Osteoblast (primary cell): ENCODE measurements around the gene P2RX5. TPM values are rescaled to one million over a fixed set of nuclear protein-coding genes. Genes with fewer than 3 reads are reported as not detected.

ENCODE experiments used
- DNase-seq: peaks from one replicate; pipeline ENCODE4 v3.0.0; 2011; ENCODE audit warnings: low spot score, mixed read lengths; ENCODE audit not compliant: insufficient read length; ENCODE audit errors: missing footprints
- H2AFZ ChIP-seq: 2 replicates; pipeline ENCODE4 v1.6.0; 2011; ENCODE audit warnings: mild to moderate bottlenecking, low read length
- H3K27ac ChIP-seq: 2 replicates; pipeline ENCODE4 v1.5.1; 2011; ENCODE audit warnings: mild to moderate bottlenecking, low read depth, low read length, moderate library complexity
- H3K27me3 ChIP-seq: 2 replicates; pipeline ENCODE4 v1.6.0; 2012; ENCODE audit warnings: mild to moderate bottlenecking, control low read depth, inconsistent platforms, low read length, moderate library complexity; ENCODE audit not compliant: insufficient read depth
- H3K36me3 ChIP-seq: 2 replicates; pipeline ENCODE4 v1.5.1; 2011; ENCODE audit warnings: mild to moderate bottlenecking, low read length, control low read depth, moderate library complexity; ENCODE audit not compliant: insufficient read depth
- H3K4me1 ChIP-seq: 2 replicates; pipeline ENCODE4 v1.5.1; 2011; ENCODE audit warnings: mild to moderate bottlenecking, low read length, control low read depth, moderate library complexity; ENCODE audit not compliant: insufficient read depth
- H3K4me2 ChIP-seq: 2 replicates; pipeline ENCODE4 v1.6.0; 2011; ENCODE audit warnings: mild to moderate bottlenecking, low read length; ENCODE audit not compliant: insufficient read depth
- H3K4me3 ChIP-seq: fragments of 200-600 bp; sonication (generic); 3 replicates; pipeline ENCODE4 v1.5.1; 2012; ENCODE audit warnings: mild to moderate bottlenecking, low read length, inconsistent platforms; ENCODE audit not compliant: insufficient read depth
- H3K79me2 ChIP-seq: 2 replicates; pipeline ENCODE4 v1.6.0; 2012; ENCODE audit warnings: mild to moderate bottlenecking, low read length, control low read depth, inconsistent platforms; ENCODE audit not compliant: insufficient read depth
- H3K9me3 ChIP-seq: 2 replicates; pipeline ENCODE4 v1.5.1; 2011; ENCODE audit warnings: low read depth, low read length, control low read depth
- H4K20me1 ChIP-seq: 2 replicates; pipeline ENCODE4 v1.6.0; 2012; ENCODE audit warnings: mild to moderate bottlenecking, low read length, control low read depth; ENCODE audit not compliant: insufficient read depth
- CTCF ChIP-seq: IDR thresholded peaks from 2 replicates; pipeline ENCODE4 v1.5.1; 2011; ENCODE audit warnings: mild to moderate bottlenecking, low read depth, low read length, moderate library complexity; ENCODE audit errors: extremely low read depth
- total RNA-seq: library from RNA; depleted of rRNA; stranded (reverse); fragments of >200 nt; gene quantifications from 2 replicates; pipeline ENCODE4 v1.2.3, GENCODE V29; 2012

P2RX5 gene
- total RNA-seq, 1 donor = 0.36 TPM

GRCh38 chr17:3660311-3660891, 35.6 kb downstream of the P2RX5 start:
- DNase-seq = peak; percentile 62
- H3K4me3 ChIP-seq = no peak overlapping the region
- peaks cover 11% of the 10 kb centered on the region for H3K4me1 ChIP-seq
- no peak overlapping the region for H3K4me2 ChIP-seq
- peaks cover 22% of the 10 kb centered on the region for H4K20me1 ChIP-seq
- H3K79me2 ChIP-seq = peaks cover 21% of the 10 kb centered on the region
- H3K27me3 ChIP-seq = no peaks in the 10 kb centered on the region
- no peaks in the 10 kb centered on the region for H3K9me3 ChIP-seq
- peaks cover 25% of the 10 kb centered on the region for H3K36me3 ChIP-seq
- TF ChIP-seq CTCF = no peak
- peak overlapping the region; percentile 75 for H3K27ac ChIP-seq
- H2AFZ ChIP-seq = no peak overlapping the region

GRCh38 chr17:3659541-3660111, 36.3 kb downstream of the P2RX5 start:
- DNase-seq = peak; percentile 100
- Histone ChIP-seq H3K27me3 (no peaks in the 10 kb centered on the region), H3K79me2 (peaks cover 14% of the 10 kb centered on the region), H3K36me3 (peaks cover 21% of the 10 kb centered on the region), H3K4me2 (peak overlapping the region; percentile 33), H3K4me1 (peaks cover 11% of the 10 kb centered on the region), H3K4me3 (no peak overlapping the region), H3K9me3 (no peaks in the 10 kb centered on the region), H3K27ac (peak overlapping the region; percentile 75), H2AFZ (peak overlapping the region; percentile 37), H4K20me1 (peaks cover 17% of the 10 kb centered on the region)
- TF ChIP-seq CTCF = peak; percentile 22

- Histone ChIP-seq H2AFZ (no peak overlapping the region), H3K79me2 (peaks cover 7% of the 10 kb centered on the region), H3K27me3 (no peaks in the 10 kb centered on the region), H4K20me1 (peaks cover 10% of the 10 kb centered on the region), H3K4me1 (peaks cover 11% of the 10 kb centered on the region), H3K4me3 (no peak overlapping the region), H3K4me2 (no peak overlapping the region), H3K27ac (peak overlapping the region; percentile 75), H3K36me3 (peaks cover 14% of the 10 kb centered on the region), H3K9me3 (no peaks in the 10 kb centered on the region)
- peak; percentile 65 for DNase-seq
- TF ChIP-seq CTCF = no peak
These were observed 37.0 kb downstream of the P2RX5 start for GRCh38 chr17:3658784-3659449.
